ENCODE data around the gene MXRA8. TPM values are rescaled to one million over a fixed set of nuclear protein-coding genes. Genes with fewer than 3 reads are reported as not detected.

Gene MXRA8
- total RNA-seq (2022; extraction: Qiagen RNA extraction; ENCODE audit: low read depth) = 0.11 to 0.62 TPM (median 0.56 TPM) in 4 of 5 replicates, not detected in the other

GRCh38 chr1:1358433-1359271 lies at the start of gene MXRA8:
Gene MXRA8 (minus strand): TSS chr1:1358555. CDS start chr1:1358504, 51 bp downstream.

GRCh38 chr1:1406821-1407635 lies 48.7 kb upstream of the MXRA8 start, which contains the start of gene MRPL20:
Gene MRPL20 (minus strand): TSS chr1:1407293. CDS start chr1:1407217, 76 bp downstream.

GRCh38 chr1:1399187-1399871 lies 41.0 kb upstream of the MXRA8 start, which contains the start of gene CCNL2:
Gene CCNL2 (minus strand): TSS chr1:1399335. CDS start chr1:1399306, 29 bp downstream.

GRCh38 chr1:1374929-1375662 lies 16.7 kb upstream of the MXRA8 start, which contains the start of gene AURKAIP1:
Gene AURKAIP1 (minus strand): TSS chr1:1375207. CDS start chr1:1374756, 451 bp downstream.

GRCh38 chr1:1349256-1350012 lies 8.9 kb downstream of the MXRA8 start, which contains the start of gene DVL1:
Gene DVL1 (minus strand): TSS chr1:1349418. CDS start chr1:1349065, 353 bp downstream.

GRCh38 chr1:1331068-1331965 lies 27.0 kb downstream of the MXRA8 start, which contains the start of gene TAS1R3:
Gene TAS1R3 (plus strand): TSS chr1:1331280. CDS start chr1:1331346, 66 bp downstream.

GRCh38 chr1:1324524-1325287 lies 33.6 kb downstream of the MXRA8 start, which contains the start of the genes CPTP and INTS11:
Gene CPTP (plus strand): TSS chr1:1324802. CDS start chr1:1326911, 2,109 bp downstream.
Gene INTS11 (minus strand): TSS chr1:1324660. CDS start chr1:1324608, 52 bp downstream.

GRCh38 chr1:1307923-1308755 lies 50.2 kb downstream of the MXRA8 start, which contains the start of the genes ACAP3 and PUSL1:
Gene ACAP3 (minus strand): TSS chr1:1307930. CDS start chr1:1307815, 115 bp downstream.
Gene PUSL1 (plus strand): TSS chr1:1308597. CDS start chr1:1308644, 47 bp downstream.

Other genes with a start within 250 kb of the MXRA8 start
- 9.8 to 14.4 TPM (median 13.9 TPM) in 5 replicates for gene C1orf159, start 242.5 kb downstream of the MXRA8 start, total RNA-seq (2022; extraction: Qiagen RNA extraction; ENCODE audit: low read depth)
- gene TTLL10, start 184.7 kb downstream of the MXRA8 start, total RNA-seq (2022; extraction: Qiagen RNA extraction; ENCODE audit: low read depth) = not detected in 5 replicates
- 0.14 to 0.19 TPM in 2 of 5 replicates, not detected in the others for gene TNFRSF18, start 152.0 kb downstream of the MXRA8 start, total RNA-seq (2022; extraction: Qiagen RNA extraction; ENCODE audit: low read depth)
- 0.12 to 0.22 TPM in 2 of 5 replicates, not detected in the others for gene TNFRSF4, start 144.4 kb downstream of the MXRA8 start, total RNA-seq (2022; extraction: Qiagen RNA extraction; ENCODE audit: low read depth)
- gene SDF4, start 126.6 kb downstream of the MXRA8 start, total RNA-seq (2022; extraction: Qiagen RNA extraction; ENCODE audit: low read depth) = 108 to 134 TPM (median 126 TPM) in 5 replicates
- 11.1 to 18.4 TPM (median 17.7 TPM) in 5 replicates for gene B3GALT6, start 126.3 kb downstream of the MXRA8 start, total RNA-seq (2022; extraction: Qiagen RNA extraction; ENCODE audit: low read depth)
- 0.98 to 1.7 TPM (median 1.6 TPM) in 5 replicates for gene C1QTNF12, start 111.8 kb downstream of the MXRA8 start, total RNA-seq (2022; extraction: Qiagen RNA extraction; ENCODE audit: low read depth)
- gene UBE2J2, start 84.7 kb downstream of the MXRA8 start, total RNA-seq (2022; extraction: Qiagen RNA extraction; ENCODE audit: low read depth) = 38.9 to 49.3 TPM (median 46.2 TPM) in 5 replicates
- gene SCNN1D, start 78.1 kb downstream of the MXRA8 start, total RNA-seq (2022; extraction: Qiagen RNA extraction; ENCODE audit: low read depth) = 0.77 to 2.1 TPM (median 1.1 TPM) in 5 replicates
- gene ACAP3, start 50.6 kb downstream of the MXRA8 start, total RNA-seq (2022; extraction: Qiagen RNA extraction; ENCODE audit: low read depth) = 11.4 to 15.4 TPM (median 14.5 TPM) in 5 replicates
- 17.2 to 24.7 TPM (median 23.5 TPM) in 5 replicates for gene PUSL1, start 50.0 kb downstream of the MXRA8 start, total RNA-seq (2022; extraction: Qiagen RNA extraction; ENCODE audit: low read depth)
- 45.2 to 58.3 TPM (median 56.8 TPM) in 5 replicates for gene INTS11, start 33.9 kb downstream of the MXRA8 start, total RNA-seq (2022; extraction: Qiagen RNA extraction; ENCODE audit: low read depth)
- 15.6 to 23.7 TPM (median 21.0 TPM) in 5 replicates for gene CPTP, start 33.8 kb downstream of the MXRA8 start, total RNA-seq (2022; extraction: Qiagen RNA extraction; ENCODE audit: low read depth)
- 0.08 to 0.19 TPM (median 0.16 TPM) in 5 replicates for gene TAS1R3, start 27.3 kb downstream of the MXRA8 start, total RNA-seq (2022; extraction: Qiagen RNA extraction; ENCODE audit: low read depth)
- gene DVL1, start 9.1 kb downstream of the MXRA8 start, total RNA-seq (2022; extraction: Qiagen RNA extraction; ENCODE audit: low read depth) = 51.2 to 74.2 TPM (median 71.4 TPM) in 5 replicates
- 110 to 188 TPM (median 169 TPM) in 5 replicates for gene AURKAIP1, start 16.7 kb upstream of the MXRA8 start, total RNA-seq (2022; extraction: Qiagen RNA extraction; ENCODE audit: low read depth)
- gene CCNL2, start 40.8 kb upstream of the MXRA8 start, total RNA-seq (2022; extraction: Qiagen RNA extraction; ENCODE audit: low read depth) = 43.5 to 57.6 TPM (median 53.1 TPM) in 5 replicates
- 128 to 156 TPM (median 134 TPM) in 5 replicates for gene MRPL20, start 48.7 kb upstream of the MXRA8 start, total RNA-seq (2022; extraction: Qiagen RNA extraction; ENCODE audit: low read depth)
- gene ANKRD65, start 62.7 kb upstream of the MXRA8 start, total RNA-seq (2022; extraction: Qiagen RNA extraction; ENCODE audit: low read depth) = 0.06 TPM in 1 of 5 replicates, not detected in the others
- 4.4 to 16.3 TPM (median 14.5 TPM) in 5 replicates for gene VWA1, start 77.1 kb upstream of the MXRA8 start, total RNA-seq (2022; extraction: Qiagen RNA extraction; ENCODE audit: low read depth)
- gene ATAD3C, start 91.1 kb upstream of the MXRA8 start, total RNA-seq (2022; extraction: Qiagen RNA extraction; ENCODE audit: low read depth) = not detected in 5 replicates
- 1.4 to 3.9 TPM (median 2.9 TPM) in 5 replicates for gene ATAD3B, start 113.2 kb upstream of the MXRA8 start, total RNA-seq (2022; extraction: Qiagen RNA extraction; ENCODE audit: low read depth)
- 28.5 to 39.6 TPM (median 37.7 TPM) in 5 replicates for gene ATAD3A, start 153.6 kb upstream of the MXRA8 start, total RNA-seq (2022; extraction: Qiagen RNA extraction; ENCODE audit: low read depth)
- gene TMEM240, start 182.1 kb upstream of the MXRA8 start, total RNA-seq (2022; extraction: Qiagen RNA extraction; ENCODE audit: low read depth) = 0.39 to 0.81 TPM (median 0.44 TPM) in 4 of 5 replicates, not detected in the other
- 84.7 to 113 TPM (median 104 TPM) in 5 replicates for gene SSU72, start 216.3 kb upstream of the MXRA8 start, total RNA-seq (2022; extraction: Qiagen RNA extraction; ENCODE audit: low read depth)
- gene FNDC10, start 241.6 kb upstream of the MXRA8 start, total RNA-seq (2022; extraction: Qiagen RNA extraction; ENCODE audit: low read depth) = 5.4 to 8.5 TPM (median 8.1 TPM) in 5 replicates

Data from A549 treated with GW870086 at 1 μM for 4 hours (cell line).